ENCODE data around the gene RFTN1. TPM values are rescaled to one million over a fixed set of nuclear protein-coding genes. Genes with fewer than 3 reads are reported as not detected.

The RFTN1 gene
- total and polyA plus RNA-seq, 4 donors: 4.4 to 20.4 (median 11.9) TPM

DNA sequence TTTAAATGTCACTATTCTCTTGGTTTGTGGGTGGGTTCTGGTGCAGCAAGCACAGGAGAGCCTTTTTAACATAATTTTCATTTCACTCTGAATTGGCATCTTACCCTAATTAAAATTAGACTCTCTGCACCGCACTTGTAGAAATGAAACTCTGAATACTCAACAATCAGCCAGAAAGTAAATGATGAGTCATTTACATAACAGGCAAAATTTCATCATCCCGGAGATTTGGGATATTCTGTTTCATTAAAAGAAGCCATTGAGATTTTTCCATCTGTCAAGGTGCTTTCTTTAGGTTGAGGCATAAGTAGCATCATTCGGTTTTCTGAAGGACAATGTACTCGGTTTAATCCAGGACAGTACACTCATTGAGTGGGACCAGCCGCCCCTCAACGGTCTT is 111.0 kb downstream of the RFTN1 start:
- 93% methylated on average over 6 of the region's 6 CpGs for WGBS
- Histone ChIP-seq H3K9me3 (ENCODE audit: control insufficient read depth in 4 of 4, low read length in 3 of 4) (no peaks in the 10 kb centered on the region), H3K36me3 (ENCODE audit: control insufficient read depth in 4 of 4, insufficient read depth in 3 of 4, low read depth in 1 of 4, low read length in 3 of 4) (peaks cover 0 to 4% (median 2%) of the 10 kb centered on the region in 4 donors), H3K4me1 (ENCODE audit: control insufficient read depth in 4 of 4, insufficient read depth in 4 of 4, low read length in 3 of 4) (no peaks in the 10 kb centered on the region), H3K4me3 (ENCODE audit: low read depth in 1 of 3, low read length in 3 of 3) (no peak overlapping the region), H3K27ac (ENCODE audit: low read depth in 1 of 2, low read length in 2 of 2) (no peak overlapping the region), H3K9ac (ENCODE audit: low read depth in 1 of 2, low read length in 2 of 2) (no peak overlapping the region), H3K27me3 (ENCODE audit: control insufficient read depth in 4 of 4, insufficient read depth in 4 of 4, low read length in 3 of 4) (no peaks in the 10 kb centered on the region)
- DNase-seq (ENCODE audit: low spot score): no peak
- no peak for TF ChIP-seq HNF4A (conservative IDR thresholded peaks at IDR 0.05)
- TF ChIP-seq EGR1 (IDR thresholded peaks at IDR 0.05; ENCODE audit: low read depth in 2 of 2): no peak
- TF ChIP-seq SP1 (IDR thresholded peaks at IDR 0.05): no peak
- no peak for TF ChIP-seq JUND (IDR thresholded peaks at IDR 0.05)
- no peak for TF ChIP-seq FOXA1 (IDR thresholded peaks at IDR 0.05)
- TF ChIP-seq RAD21 (IDR thresholded peaks at IDR 0.05): no peak
- TF ChIP-seq, protein P1, sequence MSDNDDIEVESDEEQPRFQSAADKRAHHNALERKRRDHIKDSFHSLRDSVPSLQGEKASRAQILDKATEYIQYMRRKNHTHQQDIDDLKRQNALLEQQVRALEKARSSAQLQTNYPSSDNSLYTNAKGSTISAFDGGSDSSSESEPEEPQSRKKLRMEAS (IDR thresholded peaks at IDR 0.05): no peak
- TF ChIP-seq GABPA (IDR thresholded peaks at IDR 0.05 in 1 of 2, conservative IDR thresholded peaks at IDR 0.05 in 1 of 2): no peak
- no peak for TF ChIP-seq RXRA (IDR thresholded peaks at IDR 0.05)
- TF ChIP-seq HNF4G (IDR thresholded peaks at IDR 0.05): no peak

DNA sequence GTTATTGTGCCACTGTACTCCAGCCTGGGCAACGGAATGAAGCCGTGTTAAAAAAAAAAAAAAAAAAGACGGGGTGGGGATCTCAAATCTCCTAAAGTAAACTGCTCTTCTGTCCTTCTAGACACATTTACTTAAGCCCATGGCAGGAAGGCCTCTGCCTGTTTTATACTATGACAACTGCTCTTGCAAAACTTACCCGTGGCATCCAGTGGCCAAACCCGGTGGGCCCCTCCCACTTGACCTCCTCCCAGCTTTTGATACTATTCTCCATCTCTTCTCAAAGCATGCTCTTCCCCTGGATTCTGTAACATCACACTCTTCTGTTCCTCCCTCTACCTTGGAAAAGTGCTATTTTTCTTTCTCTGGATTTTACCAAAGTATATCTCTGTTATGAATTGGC is 112.2 kb downstream of the RFTN1 start:
- TF ChIP-seq FOXA1 (IDR thresholded peaks at IDR 0.05) (no peak), EGR1 (IDR thresholded peaks at IDR 0.05; ENCODE audit: low read depth in 2 of 2) (no peak), NR2F2 (IDR thresholded peaks at IDR 0.05) (no peak)
- TF ChIP-seq, protein P2, sequence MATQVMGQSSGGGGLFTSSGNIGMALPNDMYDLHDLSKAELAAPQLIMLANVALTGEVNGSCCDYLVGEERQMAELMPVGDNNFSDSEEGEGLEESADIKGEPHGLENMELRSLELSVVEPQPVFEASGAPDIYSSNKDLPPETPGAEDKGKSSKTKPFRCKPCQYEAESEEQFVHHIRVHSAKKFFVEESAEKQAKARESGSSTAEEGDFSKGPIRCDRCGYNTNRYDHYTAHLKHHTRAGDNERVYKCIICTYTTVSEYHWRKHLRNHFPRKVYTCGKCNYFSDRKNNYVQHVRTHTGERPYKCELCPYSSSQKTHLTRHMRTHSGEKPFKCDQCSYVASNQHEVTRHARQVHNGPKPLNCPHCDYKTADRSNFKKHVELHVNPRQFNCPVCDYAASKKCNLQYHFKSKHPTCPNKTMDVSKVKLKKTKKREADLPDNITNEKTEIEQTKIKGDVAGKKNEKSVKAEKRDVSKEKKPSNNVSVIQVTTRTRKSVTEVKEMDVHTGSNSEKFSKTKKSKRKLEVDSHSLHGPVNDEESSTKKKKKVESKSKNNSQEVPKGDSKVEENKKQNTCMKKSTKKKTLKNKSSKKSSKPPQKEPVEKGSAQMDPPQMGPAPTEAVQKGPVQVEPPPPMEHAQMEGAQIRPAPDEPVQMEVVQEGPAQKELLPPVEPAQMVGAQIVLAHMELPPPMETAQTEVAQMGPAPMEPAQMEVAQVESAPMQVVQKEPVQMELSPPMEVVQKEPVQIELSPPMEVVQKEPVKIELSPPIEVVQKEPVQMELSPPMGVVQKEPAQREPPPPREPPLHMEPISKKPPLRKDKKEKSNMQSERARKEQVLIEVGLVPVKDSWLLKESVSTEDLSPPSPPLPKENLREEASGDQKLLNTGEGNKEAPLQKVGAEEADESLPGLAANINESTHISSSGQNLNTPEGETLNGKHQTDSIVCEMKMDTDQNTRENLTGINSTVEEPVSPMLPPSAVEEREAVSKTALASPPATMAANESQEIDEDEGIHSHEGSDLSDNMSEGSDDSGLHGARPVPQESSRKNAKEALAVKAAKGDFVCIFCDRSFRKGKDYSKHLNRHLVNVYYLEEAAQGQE (IDR thresholded peaks at IDR 0.05): no peak
- H3K27ac ChIP-seq (ENCODE audit: low read depth in 1 of 2, low read length in 2 of 2): no peak overlapping the region
- WGBS: 86% methylated on average over 5 of the region's 5 CpGs

DNA sequence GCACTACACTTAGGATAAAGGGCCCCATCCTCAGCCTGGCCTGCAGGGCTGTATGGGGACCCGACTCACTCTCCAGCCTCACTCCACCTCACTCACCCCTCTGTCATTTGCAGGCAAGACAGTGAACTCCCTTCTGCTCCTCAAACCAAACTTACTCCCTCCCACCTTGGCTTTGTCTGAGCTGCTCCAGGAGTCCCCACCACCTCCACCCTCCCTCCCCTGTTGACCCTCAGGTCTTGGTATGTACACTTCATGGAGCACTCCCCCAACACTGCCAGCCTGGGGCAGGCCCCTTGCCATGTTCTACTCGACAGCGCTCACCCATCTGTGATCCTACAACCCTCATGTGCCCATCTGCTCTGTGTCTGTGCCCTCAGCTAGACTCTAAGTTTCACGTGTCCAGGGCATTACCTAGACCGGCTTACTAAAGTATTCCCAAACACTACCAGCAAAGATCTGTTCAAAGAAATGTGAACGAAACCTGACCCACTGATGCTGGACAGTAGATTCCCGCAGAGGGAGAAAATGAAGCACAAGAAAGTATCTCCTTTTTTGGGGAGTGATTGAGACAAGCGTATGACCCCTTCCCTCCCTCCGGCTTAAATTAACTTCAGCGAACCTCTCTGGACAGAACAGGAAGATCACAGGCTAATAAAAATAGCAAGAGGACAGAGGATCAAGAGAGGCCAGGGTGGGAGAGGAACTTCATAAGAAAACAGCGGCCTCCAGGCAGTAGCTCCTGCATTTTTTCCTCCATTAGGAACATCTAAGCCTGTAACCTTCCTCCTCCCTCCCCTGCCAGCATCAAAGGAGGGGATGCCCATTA is 113.2 kb downstream of the RFTN1 start:
- 89% methylated on average over 11 of the region's 11 CpGs for WGBS
- Histone ChIP-seq H3K36me3 (ENCODE audit: control insufficient read depth in 4 of 4, insufficient read depth in 3 of 4, low read depth in 1 of 4, low read length in 3 of 4) (peaks cover 0 to 2% (median 0%) of the 10 kb centered on the region in 4 donors), H3K9ac (ENCODE audit: low read depth in 1 of 2, low read length in 2 of 2) (no peak overlapping the region), H3K4me1 (ENCODE audit: control insufficient read depth in 4 of 4, insufficient read depth in 4 of 4, low read length in 3 of 4) (no peaks in the 10 kb centered on the region), H3K9me3 (ENCODE audit: control insufficient read depth in 4 of 4, low read length in 3 of 4) (no peaks in the 10 kb centered on the region), H3K4me3 (ENCODE audit: low read depth in 1 of 3, low read length in 3 of 3) (no peak overlapping the region), H3K27ac (ENCODE audit: low read depth in 1 of 2, low read length in 2 of 2) (no peak overlapping the region), H3K27me3 (ENCODE audit: control insufficient read depth in 4 of 4, insufficient read depth in 4 of 4, low read length in 3 of 4) (no peaks in the 10 kb centered on the region)
- TF ChIP-seq SP1 (IDR thresholded peaks at IDR 0.05): no peak
- TF ChIP-seq, protein P3, sequence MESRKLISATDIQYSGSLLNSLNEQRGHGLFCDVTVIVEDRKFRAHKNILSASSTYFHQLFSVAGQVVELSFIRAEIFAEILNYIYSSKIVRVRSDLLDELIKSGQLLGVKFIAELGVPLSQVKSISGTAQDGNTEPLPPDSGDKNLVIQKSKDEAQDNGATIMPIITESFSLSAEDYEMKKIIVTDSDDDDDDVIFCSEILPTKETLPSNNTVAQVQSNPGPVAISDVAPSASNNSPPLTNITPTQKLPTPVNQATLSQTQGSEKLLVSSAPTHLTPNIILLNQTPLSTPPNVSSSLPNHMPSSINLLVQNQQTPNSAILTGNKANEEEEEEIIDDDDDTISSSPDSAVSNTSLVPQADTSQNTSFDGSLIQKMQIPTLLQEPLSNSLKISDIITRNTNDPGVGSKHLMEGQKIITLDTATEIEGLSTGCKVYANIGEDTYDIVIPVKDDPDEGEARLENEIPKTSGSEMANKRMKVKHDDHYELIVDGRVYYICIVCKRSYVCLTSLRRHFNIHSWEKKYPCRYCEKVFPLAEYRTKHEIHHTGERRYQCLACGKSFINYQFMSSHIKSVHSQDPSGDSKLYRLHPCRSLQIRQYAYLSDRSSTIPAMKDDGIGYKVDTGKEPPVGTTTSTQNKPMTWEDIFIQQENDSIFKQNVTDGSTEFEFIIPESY (IDR thresholded peaks at IDR 0.05): no peak
- TF ChIP-seq HNF4A (conservative IDR thresholded peaks at IDR 0.05): no peak
- TF ChIP-seq, protein P4, sequence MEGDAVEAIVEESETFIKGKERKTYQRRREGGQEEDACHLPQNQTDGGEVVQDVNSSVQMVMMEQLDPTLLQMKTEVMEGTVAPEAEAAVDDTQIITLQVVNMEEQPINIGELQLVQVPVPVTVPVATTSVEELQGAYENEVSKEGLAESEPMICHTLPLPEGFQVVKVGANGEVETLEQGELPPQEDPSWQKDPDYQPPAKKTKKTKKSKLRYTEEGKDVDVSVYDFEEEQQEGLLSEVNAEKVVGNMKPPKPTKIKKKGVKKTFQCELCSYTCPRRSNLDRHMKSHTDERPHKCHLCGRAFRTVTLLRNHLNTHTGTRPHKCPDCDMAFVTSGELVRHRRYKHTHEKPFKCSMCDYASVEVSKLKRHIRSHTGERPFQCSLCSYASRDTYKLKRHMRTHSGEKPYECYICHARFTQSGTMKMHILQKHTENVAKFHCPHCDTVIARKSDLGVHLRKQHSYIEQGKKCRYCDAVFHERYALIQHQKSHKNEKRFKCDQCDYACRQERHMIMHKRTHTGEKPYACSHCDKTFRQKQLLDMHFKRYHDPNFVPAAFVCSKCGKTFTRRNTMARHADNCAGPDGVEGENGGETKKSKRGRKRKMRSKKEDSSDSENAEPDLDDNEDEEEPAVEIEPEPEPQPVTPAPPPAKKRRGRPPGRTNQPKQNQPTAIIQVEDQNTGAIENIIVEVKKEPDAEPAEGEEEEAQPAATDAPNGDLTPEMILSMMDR (IDR thresholded peaks at IDR 0.05; ENCODE audit: low read depth, low read length, missing input control): no peak
- TF ChIP-seq JUND (IDR thresholded peaks at IDR 0.05): no peak
- peak; percentile 19 to 20 for TF ChIP-seq RXRA (IDR thresholded peaks at IDR 0.05)
- TF ChIP-seq, protein P5, sequence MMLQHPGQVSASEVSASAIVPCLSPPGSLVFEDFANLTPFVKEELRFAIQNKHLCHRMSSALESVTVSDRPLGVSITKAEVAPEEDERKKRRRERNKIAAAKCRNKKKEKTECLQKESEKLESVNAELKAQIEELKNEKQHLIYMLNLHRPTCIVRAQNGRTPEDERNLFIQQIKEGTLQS (IDR thresholded peaks at IDR 0.05): no peak
- peak; percentile 81 for TF ChIP-seq NR2F2 (IDR thresholded peaks at IDR 0.05)
- no peak for DNase-seq (ENCODE audit: low spot score)

More for the DNA sequence above, 112.2 kb downstream of the RFTN1 start:
- no peaks in the 10 kb centered on the region for H3K4me1 ChIP-seq (ENCODE audit: control insufficient read depth in 4 of 4, insufficient read depth in 4 of 4, low read length in 3 of 4)
- peaks cover 0 to 4% (median 1%) of the 10 kb centered on the region in 4 donors for H3K36me3 ChIP-seq (ENCODE audit: control insufficient read depth in 4 of 4, insufficient read depth in 3 of 4, low read depth in 1 of 4, low read length in 3 of 4)
- no peak overlapping the region for H3K4me3 ChIP-seq (ENCODE audit: low read depth in 1 of 3, low read length in 3 of 3)
- H3K9ac ChIP-seq (ENCODE audit: low read depth in 1 of 2, low read length in 2 of 2): no peak overlapping the region
- H3K27me3 ChIP-seq (ENCODE audit: control insufficient read depth in 4 of 4, insufficient read depth in 4 of 4, low read length in 3 of 4): no peaks in the 10 kb centered on the region
- H3K9me3 ChIP-seq (ENCODE audit: control insufficient read depth in 4 of 4, low read length in 3 of 4): no peaks in the 10 kb centered on the region
- DNase-seq (ENCODE audit: low spot score): no peak

Data from liver (tissue), 9 donors.